Right atrium auricular region (tissue), 2 donors: Measurements from ENCODE around the gene METRNL. TPM values are rescaled to one million over a fixed set of nuclear protein-coding genes. Genes with fewer than 3 reads are reported as not detected.
"Not testable (repeated sequence)": the region's sequence is repeated elsewhere in the genome, so short reads cannot be mapped to it uniquely, and the experiment has no call there.

Experiments
- DNase-seq: peaks from one replicate; pipeline ENCODE4 v3.0.0-alpha.2; 2019; ENCODE audit warnings: low spot score
- H3K27ac ChIP-seq, 2 donors: fragments of 200-600 bp; sonication (generic); 1 replicate in 1 of 2; 2 replicates in 1 of 2; pipeline ENCODE4 v1.5.1; 2016 to 2019
- H3K27me3 ChIP-seq, 2 donors: fragments of 200-600 bp; sonication (generic); one replicate each; pipeline versions ENCODE4 v1.5.1 to v1.6.0; 2017 to 2019
- H3K36me3 ChIP-seq: fragments of 200-600 bp; sonication (generic); one replicate; pipeline ENCODE4 v1.5.1; 2016
- H3K4me1 ChIP-seq, 2 donors: fragments of 200-600 bp; sonication (generic); one replicate each; pipeline versions ENCODE4 v1.5.1 to v1.6.0; 2017 to 2019
- H3K4me3 ChIP-seq, 2 donors: fragments of 200-600 bp; sonication (generic); 1 replicate in 1 of 2; 2 replicates in 1 of 2; pipeline ENCODE4 v1.5.1; 2017 to 2019; ENCODE audit warnings: mild to moderate bottlenecking in 1 of 2, moderate library complexity in 1 of 2
- H3K9me3 ChIP-seq, 2 donors: fragments of 200-600 bp; sonication (generic); one replicate each; pipeline ENCODE4 v1.5.1; 2019
- CTCF ChIP-seq, 2 donors: fragments of 200-600 bp; sonication (generic); IDR thresholded peaks; one replicate each; pipeline ENCODE4 v1.5.1; 2019; ENCODE audit warnings: antibody characterized with exemption in 2 of 2
- total RNA-seq, 2 donors: library from RNA; depleted of rRNA; stranded (reverse); fragments of >200 nt; gene quantifications; one replicate each; pipeline ENCODE4 v1.1.0, GENCODE V29; 2016

METRNL gene, protein sequence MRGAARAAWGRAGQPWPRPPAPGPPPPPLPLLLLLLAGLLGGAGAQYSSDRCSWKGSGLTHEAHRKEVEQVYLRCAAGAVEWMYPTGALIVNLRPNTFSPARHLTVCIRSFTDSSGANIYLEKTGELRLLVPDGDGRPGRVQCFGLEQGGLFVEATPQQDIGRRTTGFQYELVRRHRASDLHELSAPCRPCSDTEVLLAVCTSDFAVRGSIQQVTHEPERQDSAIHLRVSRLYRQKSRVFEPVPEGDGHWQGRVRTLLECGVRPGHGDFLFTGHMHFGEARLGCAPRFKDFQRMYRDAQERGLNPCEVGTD
- total RNA-seq: 100 to 1,000 TPM in 1 of 2 donors, 10 to 100 TPM in 1; 62.9 to 104 TPM

DNA sequence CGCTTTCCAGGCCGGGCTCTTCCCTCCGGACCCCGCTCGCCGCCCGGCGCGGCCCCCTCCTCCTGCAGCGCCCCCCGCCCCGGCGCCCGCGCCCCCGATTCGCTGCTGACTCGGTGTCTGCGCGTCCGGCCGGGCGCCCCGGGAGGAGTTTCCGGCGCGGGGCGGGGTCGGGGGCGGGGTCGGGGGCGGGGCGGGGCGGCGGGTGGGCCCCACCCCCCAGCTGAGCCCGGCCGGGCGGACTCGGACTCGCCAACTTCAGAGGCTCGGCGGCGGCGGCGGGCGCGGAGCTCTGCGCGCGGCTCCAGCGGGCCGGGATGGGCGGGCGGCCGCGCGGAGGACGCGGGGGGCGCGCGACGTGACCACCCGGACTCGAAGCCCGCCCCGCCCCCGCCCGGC, at the start of gene METRNL:
TSS of gene METRNL (plus strand) at position 258 of the 396 bp plus-strand sequence. CDS start 207 bp downstream, outside the sequence.
- Histone ChIP-seq H3K27me3 (no peaks in the 10 kb centered on the region), H3K36me3 (no peaks in the 10 kb centered on the region), H3K4me3 (peak within 1 kb of the TSS; percentile 80 to 84), H3K9me3 (no peaks in the 10 kb centered on the region), H3K4me1 (peaks cover 0 to 48% of the 10 kb centered on the region in 2 donors), H3K27ac (peak within 1 kb of the TSS; percentile 88 to 91)
- DNase-seq: no peak
- no peak for TF ChIP-seq CTCF (IDR thresholded peaks at IDR 0.05)

DNA sequence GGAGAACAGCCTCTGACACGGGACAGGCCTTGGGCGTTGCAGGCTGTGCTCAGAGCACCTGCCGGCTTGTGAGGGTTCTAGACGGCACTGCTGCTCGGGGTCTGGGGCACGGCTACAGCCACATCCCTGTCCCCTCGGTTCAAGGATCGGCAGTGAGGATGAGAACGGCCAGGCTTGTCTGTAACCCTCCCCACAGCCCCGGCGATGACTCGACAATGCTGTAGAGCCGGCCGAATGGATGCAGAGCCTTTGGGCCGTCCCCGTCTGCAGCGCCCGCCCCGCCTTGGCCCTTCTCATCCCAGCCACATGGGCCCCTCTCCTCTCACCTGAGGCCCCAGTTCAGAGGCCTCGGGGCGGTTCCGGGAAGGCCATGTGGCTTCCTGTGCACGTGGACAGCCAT, 49.0 kb upstream of the METRNL start:
- no peak for DNase-seq

GRCh38 chr17:83031321-83031945, 48.0 kb upstream of the METRNL start:
- peaks cover 6% of the 10 kb centered on the region for H3K36me3 ChIP-seq
- H3K9me3 ChIP-seq: no peaks in the 10 kb centered on the region
- no peak overlapping the region for H3K4me3 ChIP-seq
- no peak overlapping the region for H3K27ac ChIP-seq
- TF ChIP-seq CTCF (IDR thresholded peaks at IDR 0.05): no peak
- DNase-seq: no peak
- no peaks in the 10 kb centered on the region for H3K27me3 ChIP-seq
- no peaks in the 10 kb centered on the region for H3K4me1 ChIP-seq

More for the DNA sequence above, 49.0 kb upstream of the METRNL start:
- H3K4me1 ChIP-seq: no peaks in the 10 kb centered on the region
- TF ChIP-seq CTCF (IDR thresholded peaks at IDR 0.05): no peak
- no peaks in the 10 kb centered on the region for H3K27me3 ChIP-seq
- no peaks in the 10 kb centered on the region for H3K36me3 ChIP-seq
- H3K4me3 ChIP-seq: no peak overlapping the region
- H3K9me3 ChIP-seq: no peaks in the 10 kb centered on the region
- H3K27ac ChIP-seq: no peak overlapping the region

DNA sequence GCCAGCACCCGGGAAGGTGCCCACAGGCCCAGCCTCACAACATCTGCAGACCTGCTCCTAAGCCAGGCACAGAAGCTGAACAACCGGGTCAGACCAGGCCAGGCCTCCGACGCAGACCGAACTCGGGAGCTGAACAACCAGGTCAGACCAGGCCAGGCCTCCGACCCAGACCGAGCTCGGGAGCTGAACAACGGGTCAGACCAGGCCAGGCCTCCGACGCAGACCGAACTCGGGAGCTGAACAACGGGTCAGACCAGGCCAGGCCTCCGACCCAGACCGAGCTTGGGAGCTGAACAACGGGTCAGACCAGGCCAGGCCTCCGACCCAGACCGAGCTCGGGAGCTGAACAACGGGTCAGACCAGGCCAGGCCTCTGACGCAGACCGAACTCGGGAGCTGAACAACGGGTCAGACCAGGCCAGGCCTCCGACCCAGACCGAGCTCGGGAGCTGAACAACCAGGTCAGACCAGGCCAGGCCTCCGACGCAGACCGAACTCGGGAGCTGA, 47.4 kb upstream of the METRNL start:
- not testable (repeated sequence) for H3K27ac ChIP-seq, H3K9me3 ChIP-seq, H3K4me3 ChIP-seq, H3K27me3 ChIP-seq, H3K4me1 ChIP-seq, H3K36me3 ChIP-seq, DNase-seq

GRCh38 chr17:83032781-83033180, 46.6 kb upstream of the METRNL start:
- Histone ChIP-seq H3K4me1 (no peaks in the 10 kb centered on the region), H3K27me3 (no peaks in the 10 kb centered on the region), H3K4me3 (no peak overlapping the region), H3K27ac (no peak overlapping the region), H3K36me3 (peaks cover 6% of the 10 kb centered on the region), H3K9me3 (no peaks in the 10 kb centered on the region)
- TF ChIP-seq CTCF (IDR thresholded peaks at IDR 0.05): no peak
- DNase-seq: no peak

GRCh38 chr17:83034525-83034924, 44.9 kb upstream of the METRNL start:
- H3K4me1 ChIP-seq: no peaks in the 10 kb centered on the region
- no peaks in the 10 kb centered on the region for H3K9me3 ChIP-seq
- no peaks in the 10 kb centered on the region for H3K27me3 ChIP-seq
- no peak for DNase-seq
- H3K27ac ChIP-seq: no peak overlapping the region
- peaks cover 6% of the 10 kb centered on the region for H3K36me3 ChIP-seq
- no peak for TF ChIP-seq CTCF (IDR thresholded peaks at IDR 0.05)
- H3K4me3 ChIP-seq: no peak overlapping the region
